Stomach (tissue), 4 donors: ENCODE results near the gene NLK.

Source experiments
- CTCF ChIP-seq, 7 experiments: fragments of 450-650 bp in 4 of 7; fragments of 200-600 bp in 3 of 7; sonication (generic) in 3 of 7; IDR thresholded peaks; one replicate each; pipeline ENCODE4 v1.5.1; 2016 to 2019; ENCODE audit warnings: antibody characterized with exemption in 7 of 7, control low read depth in 2 of 7, mild to moderate bottlenecking in 1 of 7
- EP300 ChIP-seq: sonication (generic); formaldehyde crosslinking; IDR thresholded peaks from one replicate; pipeline ENCODE4 v1.6.1; 2017; ENCODE audit warnings: antibody characterized with exemption
- POLR2A ChIP-seq, 4 donors: fragments of 450-650 bp; IDR thresholded peaks; one replicate each; pipeline ENCODE4 v1.6.1; 2016; ENCODE audit warnings: antibody characterized with exemption in 4 of 4, control low read depth in 2 of 4, mild to moderate bottlenecking in 1 of 4, moderate library complexity in 1 of 4
- POLR2AphosphoS5 ChIP-seq, 3 donors: sonication (generic); formaldehyde crosslinking; IDR thresholded peaks; one replicate each; pipeline ENCODE4 v1.6.1; 2016; ENCODE audit warnings: antibody characterized with exemption in 3 of 3

DNA sequence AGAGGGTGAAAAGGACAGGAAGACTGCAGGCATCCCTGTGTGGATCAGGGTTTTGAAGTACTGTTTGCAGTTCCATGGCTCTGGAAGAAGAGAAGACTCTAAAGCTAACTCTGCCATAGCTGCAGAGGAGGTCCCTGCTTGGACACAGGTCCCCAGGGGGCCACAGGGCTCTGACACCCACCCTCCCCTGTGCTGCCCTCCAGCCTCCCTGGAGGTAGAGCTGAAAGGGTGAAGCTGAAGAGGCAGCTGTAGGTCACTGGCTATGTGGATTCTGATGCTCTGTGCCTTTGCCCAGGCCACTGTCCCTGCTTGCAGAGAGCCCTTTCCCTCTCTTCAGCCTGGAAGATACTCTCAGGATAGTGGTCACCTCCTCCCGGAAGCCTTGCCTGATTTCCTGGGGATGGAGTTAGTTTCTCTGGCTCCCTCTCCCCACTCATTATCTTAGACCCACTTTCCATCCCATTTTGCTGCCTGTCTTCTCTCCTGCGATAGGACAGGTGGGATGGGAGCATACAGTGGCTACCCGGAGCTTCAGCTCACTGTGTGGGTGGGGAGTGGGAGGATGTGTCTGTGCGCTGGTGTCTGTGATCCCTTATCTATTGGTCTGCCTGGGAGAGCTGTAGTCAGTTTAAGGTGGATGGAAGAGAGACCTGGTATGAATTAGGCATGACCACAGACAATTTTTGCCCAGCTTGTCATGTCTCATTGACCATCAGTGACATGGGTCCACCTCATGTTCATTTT, 186.7 kb downstream of the NLK start:
- TF ChIP-seq CTCF (IDR thresholded peaks at IDR 0.05) (no peak), POLR2AphosphoS5 (IDR thresholded peaks at IDR 0.05) (no peak), POLR2A (IDR thresholded peaks at IDR 0.05) (no peak), EP300 (no peak)
